Fibroblast of skin of abdomen (primary cell): ENCODE results near the gene NAGK.
"Not testable (repeated sequence)": the region's sequence is repeated elsewhere in the genome, so short reads cannot be mapped to it uniquely, and the experiment has no call there.

Experiments used
- DNase-seq: peaks from one replicate; pipeline ENCODE4 v3.0.0-alpha.2; 2013

Gene NAGK

GRCh38 chr2:71070294-71071093 is 2.0 kb downstream of the NAGK start:
- DNase-seq: peak; percentile 45

- DNase-seq: no peak
These were observed 3.4 kb downstream of the NAGK start for GRCh38 chr2:71071681-71072398.

DNA sequence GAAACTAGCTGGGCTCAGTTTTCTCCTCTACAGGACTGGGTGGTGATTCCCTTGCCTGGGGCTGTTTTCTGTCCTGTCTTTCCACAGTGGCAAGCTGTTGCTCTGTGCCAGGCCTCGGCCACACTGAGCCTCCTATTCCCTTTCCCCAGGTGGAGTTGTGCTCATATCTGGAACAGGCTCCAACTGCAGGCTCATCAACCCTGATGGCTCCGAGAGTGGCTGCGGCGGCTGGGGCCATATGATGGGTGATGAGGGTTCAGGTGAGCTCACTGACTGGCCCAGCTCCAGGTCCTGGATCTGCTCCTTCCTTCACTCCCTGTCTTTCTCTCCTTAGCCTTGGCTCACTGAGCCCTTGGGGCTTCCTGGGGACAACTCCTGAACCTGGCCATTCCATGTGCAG is 4.0 kb downstream of the NAGK start:
- DNase-seq: no peak

GRCh38 chr2:71073475-71073874 is 5.0 kb downstream of the NAGK start:
- DNase-seq: no peak

- no peak for DNase-seq
These were observed 6.5 kb downstream of the NAGK start for GRCh38 chr2:71074893-71075395.

DNA sequence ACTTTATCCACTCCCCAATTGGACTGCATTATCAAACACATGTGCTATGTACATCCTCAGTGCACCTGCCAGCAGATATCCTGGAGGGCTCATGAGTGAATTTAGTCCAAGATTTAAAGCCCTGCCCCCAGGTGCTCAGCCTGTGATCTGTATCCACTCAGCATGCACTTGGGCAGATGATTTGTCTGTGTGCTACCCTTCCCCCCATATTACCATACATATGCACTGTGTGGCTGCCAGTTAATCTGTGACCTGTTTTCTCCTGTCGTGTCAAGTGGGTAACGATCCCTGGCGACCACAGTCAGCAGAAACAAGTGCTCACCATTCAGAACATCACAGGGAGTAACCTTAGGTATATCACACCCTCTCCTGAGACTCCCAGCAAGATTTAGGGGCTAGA is 10.2 kb downstream of the NAGK start:
- no peak for DNase-seq

DNA sequence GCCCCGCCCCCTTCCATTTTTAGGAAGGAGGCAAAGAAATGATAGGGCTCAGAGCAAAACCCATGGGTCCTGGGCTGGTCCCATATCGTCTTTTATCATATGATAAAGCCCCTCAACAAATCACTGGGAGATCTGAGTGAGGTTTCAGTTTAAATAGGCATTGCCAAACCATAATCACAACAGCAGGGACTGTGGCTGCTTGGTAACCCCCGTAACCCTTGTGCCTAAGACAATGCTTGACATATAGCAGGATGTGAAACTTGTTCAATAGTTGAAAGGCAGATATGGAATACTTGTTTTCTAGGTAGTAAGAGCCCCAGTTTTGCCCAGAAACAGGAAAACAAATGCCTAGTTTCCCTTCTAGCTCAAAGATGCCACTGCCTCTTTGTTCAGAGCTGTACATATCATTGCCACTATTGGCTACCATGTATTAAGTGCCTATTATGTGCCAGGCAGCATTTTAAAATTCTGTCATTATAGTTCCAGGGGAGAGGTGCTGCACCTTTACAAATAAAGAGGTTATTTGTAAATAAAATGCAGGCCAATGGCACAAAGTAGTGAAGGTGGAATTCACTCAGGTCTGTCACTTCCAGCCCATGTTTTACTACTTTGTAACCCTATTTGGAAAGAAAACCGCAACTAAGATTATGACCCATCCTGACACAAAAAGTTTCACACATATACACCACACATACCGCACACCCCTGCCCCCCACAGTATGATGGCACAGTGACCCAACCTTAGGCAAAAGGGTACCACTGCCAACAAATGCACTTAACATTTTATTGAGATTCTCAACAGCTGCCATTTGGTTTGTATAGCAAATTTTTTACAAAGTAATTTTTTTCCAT is 14.2 kb downstream of the NAGK start:
- DNase-seq: no peak

GRCh38 chr2:71083297-71083696 is 14.8 kb downstream of the NAGK start:
- not testable (repeated sequence) for DNase-seq

DNA sequence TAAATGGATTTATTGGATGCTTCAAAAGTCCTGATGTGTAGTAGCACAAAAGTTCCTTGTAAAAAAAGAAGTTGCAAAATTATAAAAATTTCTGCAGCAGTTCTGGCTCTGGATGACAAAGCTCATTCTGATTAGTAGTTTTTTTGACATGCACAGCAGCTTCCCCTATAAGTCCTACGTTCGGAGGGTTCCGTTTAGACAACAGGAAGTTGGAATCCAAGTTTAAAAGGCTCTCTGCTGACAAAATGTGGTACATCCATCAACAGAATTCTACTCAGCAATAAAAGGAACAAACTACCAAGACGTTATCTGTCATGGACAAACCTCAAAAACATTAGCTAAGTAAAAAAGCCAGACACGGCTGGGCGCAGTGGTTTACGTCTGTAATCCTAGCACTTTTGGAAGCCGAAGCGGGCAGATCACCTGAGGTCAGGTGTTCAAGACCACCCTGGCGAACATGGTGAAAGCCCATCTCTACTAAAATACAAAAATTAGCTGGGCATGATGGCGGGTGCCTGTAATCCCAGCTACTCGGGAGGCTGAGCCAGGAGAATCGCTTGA is 15.4 kb downstream of the NAGK start:
- not testable (repeated sequence) for DNase-seq

DNA sequence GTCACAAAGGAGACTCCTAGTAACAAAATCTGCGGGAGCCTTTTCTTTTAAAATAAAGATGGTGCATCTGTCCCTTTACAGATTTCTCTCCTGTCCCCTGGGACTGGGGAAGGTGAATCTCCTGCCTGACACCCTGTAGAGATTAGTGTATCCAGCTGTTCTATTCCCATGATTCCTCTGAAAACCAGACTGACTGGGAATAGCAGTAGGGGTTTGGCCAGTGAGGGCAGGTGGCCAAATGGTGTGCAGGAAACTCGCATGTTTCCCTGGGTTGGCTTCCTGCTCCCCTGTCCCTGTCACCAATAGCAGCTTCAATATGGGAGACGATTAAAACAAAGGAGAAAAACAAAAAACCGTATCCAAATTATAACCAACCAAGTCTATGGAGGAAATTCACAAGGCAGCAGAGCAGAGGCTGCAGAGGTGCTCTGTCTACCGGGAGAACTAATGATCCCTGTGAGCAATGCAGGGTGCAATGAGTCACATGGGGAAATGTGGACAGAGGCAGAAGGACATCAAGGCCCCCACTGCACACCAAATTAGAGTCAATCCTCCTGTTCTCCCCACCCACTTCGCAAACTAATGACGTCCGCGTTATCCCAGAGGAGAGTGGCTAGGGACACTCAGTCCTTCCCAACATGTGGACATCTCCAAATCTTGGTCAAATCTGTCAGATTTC is 17.0 kb downstream of the NAGK start:
- DNase-seq: not testable (repeated sequence)

- DNase-seq: not testable (repeated sequence)
These were observed 21.0 kb downstream of the NAGK start for GRCh38 chr2:71089475-71089874.

GRCh38 chr2:71091808-71092207 is 23.4 kb downstream of the NAGK start:
- DNase-seq: not testable (repeated sequence)

DNA sequence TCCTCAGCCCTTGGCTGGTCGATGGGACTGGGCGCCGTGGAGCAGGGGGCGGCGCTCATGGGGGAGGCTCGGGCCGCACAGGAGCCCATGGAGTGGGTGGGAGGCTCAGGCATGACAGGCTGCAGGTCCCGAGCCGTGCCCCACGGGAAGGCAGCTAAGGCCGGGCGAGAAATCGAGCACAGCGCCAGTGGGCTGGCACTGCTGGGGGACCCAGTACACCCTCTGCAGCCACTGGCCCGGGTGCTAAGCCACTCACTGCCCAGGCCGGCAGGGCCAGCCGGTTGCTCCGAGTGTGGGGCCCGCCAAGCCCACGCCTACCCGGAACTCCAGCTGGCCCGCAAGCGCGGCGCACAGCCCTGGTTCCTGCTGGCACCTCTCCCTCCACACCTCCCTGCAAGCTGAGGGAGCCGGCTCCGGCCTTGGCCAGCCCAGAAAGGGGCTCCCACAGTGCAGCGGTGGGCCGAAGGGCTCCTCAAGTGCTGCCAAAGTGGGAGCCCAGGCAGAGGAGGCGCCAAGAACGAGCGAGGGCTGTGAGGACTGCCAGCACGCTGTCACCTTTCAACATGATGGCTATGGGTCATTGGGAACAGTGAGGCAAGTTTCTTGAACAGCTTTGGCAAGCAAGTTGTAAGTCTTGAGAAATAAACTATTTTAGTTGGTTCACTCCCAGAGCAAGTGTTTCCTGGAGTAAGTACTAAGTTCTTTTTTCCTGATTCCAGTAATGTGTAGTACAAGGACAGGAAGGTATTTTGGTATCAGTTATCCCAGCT is 24.2 kb downstream of the NAGK start:
- DNase-seq: not testable (repeated sequence)

GRCh38 chr2:71100195-71100964 is 31.9 kb downstream of the NAGK start:
- DNase-seq: peak; percentile 60

DNA sequence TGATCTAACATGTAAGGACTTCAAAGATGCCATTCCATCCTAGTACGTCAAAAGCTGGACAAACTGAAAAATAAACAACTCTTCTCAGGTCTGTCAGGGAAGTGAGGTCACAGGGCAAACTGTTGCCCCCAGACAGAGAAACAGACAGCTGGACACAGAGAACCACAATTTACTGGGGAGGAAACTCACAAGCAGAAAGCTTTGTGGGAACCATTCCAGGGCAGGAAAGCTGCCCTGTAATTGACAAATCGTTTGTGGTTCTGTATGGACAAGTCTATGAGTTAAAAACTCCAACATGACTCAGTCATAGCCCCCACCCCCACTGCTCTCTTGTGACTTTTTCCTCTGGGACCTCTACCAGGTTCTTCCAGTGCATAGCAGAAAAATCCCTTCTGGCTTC is 33.2 kb downstream of the NAGK start:
- peak; percentile 91 for DNase-seq

DNA sequence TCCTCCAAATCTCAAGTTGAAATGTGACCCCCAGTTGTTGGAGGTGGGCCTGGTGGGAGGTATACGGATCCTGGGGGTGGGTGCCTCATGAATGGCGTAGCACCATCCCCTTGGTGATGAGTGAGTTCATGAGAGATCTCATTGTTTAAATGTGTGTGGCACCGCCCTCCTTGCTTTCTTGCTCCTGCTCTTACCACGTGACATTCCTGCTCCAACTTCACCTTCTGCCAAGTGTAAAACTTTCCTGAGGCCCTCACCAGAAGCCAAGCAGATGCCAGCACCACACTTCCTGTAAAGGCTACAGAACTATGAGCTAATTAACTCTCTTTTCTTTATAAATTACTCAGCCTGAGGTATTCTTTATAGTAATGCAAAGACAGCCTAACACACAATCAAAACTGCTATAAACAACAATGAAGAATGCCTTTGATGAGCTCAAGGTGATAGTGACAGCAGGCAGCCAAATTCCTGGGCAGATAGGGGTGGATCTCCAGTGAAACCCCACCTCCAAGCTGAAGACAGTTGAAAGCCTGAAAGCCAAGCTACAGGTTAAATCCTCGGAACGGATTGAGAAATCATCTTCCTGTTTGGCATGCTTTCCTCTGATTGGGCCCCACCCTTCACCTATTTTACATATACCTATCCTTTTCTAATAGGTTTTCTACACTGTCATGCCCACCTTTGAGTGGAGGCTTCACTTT is 34.7 kb downstream of the NAGK start:
- no peak for DNase-seq

DNA sequence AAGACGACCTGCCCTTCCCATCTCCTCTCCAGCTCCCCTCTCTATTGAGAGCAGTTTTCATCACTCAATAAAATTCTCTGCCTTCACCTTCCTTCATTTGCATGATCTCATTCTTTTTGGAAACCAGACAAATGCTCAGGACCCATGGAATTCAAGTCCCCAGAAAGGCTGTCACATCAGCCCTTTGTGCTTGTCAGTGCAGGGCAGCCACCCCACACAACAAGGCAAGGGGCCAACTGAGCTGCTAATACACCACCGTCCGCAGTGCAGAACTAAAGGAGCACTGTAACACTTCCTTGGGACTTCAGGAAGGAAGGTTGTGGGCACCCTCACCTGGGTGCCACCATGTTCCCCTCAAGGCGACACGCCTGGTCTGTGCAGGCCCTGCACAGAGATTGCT is 35.4 kb downstream of the NAGK start:
- DNase-seq: no peak

GRCh38 chr2:71106463-71106862 is 38.0 kb downstream of the NAGK start:
- DNase-seq: not testable (repeated sequence)

DNA sequence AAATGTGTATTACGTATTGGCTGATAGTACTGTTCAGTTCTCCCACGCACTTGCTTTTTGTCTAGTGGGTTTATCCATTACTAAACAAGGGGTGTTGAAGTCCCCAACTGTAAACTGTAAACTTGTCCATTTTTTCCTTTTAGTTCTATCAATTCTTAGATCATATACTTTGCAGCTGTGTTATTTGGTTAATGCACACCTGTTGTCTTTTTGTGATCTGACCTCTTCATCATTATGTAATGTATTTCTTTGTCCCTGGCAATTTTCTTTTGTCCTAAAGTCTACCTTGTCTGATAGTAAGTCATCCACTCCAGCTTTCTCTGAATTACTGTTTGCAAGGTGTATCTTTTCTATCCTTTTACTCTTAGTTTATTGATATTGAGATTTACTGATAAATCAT is 39.6 kb downstream of the NAGK start:
- no peak for DNase-seq

DNA sequence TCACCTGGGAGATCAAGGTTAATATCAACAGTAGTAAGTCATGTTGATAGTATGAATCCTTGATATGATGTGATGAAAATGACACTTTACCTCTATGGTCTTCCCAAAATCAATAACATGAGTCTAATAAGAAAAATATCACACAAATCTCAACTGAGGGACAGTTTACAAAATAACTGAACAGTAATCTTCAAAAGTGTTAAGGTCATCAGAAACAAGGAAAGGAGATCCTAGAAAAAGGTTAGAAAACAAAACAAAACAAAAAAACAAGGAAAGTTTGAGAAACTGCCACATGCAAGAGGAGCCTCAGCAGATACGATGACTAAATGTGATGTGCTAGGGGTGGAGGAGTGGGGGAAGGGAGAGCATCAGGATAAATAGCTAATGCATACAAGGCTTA is 45.4 kb downstream of the NAGK start:
- no peak for DNase-seq
